Central memory CD8-positive, alpha-beta T cell (primary cell): ENCODE data around the gene ERCC2.
A peak's percentile ranks its signal among the peaks of the same experiment; 100 is the strongest.
"Not testable (repeated sequence)": the region's sequence is repeated elsewhere in the genome, so short reads cannot be mapped to it uniquely, and the experiment has no call there.

Experiments
- ATAC-seq: fragments of 150-1000 bp; cut with Tn5 transposase; replicated peaks from 2 replicates; pipeline ENCODE4 v1.10.0; 2022; ENCODE audit warnings: mild to moderate bottlenecking, moderate FRiP score, moderate number of reproducible peaks; ENCODE audit not compliant: poor library complexity, severe bottlenecking; ENCODE audit errors: extremely low read depth
- DNase-seq, 2 donors: peaks; one replicate each; pipeline ENCODE4 v3.0.0; 2021; ENCODE audit warnings: low spot score in 2 of 2
- H3K27ac Mint-ChIP-seq: one replicate; pipeline ENCODE4 v1.8.0; 2022; ENCODE audit warnings: low read depth, mild to moderate bottlenecking, moderate library complexity, mixed read lengths
- H3K27me3 Mint-ChIP-seq: one replicate; pipeline ENCODE4 v1.8.0; 2022; ENCODE audit warnings: mixed read lengths
- H3K36me3 Mint-ChIP-seq: one replicate; pipeline ENCODE4 v1.8.0; 2022; ENCODE audit warnings: mild to moderate bottlenecking, moderate library complexity, mixed read lengths; ENCODE audit not compliant: insufficient read depth
- H3K4me1 Mint-ChIP-seq: one replicate; pipeline ENCODE4 v1.8.0; 2022; ENCODE audit warnings: mixed read lengths
- H3K4me3 Mint-ChIP-seq: one replicate; pipeline ENCODE4 v1.8.0; 2022; ENCODE audit warnings: mild to moderate bottlenecking, moderate library complexity, mixed read lengths
- H3K9me3 Mint-ChIP-seq: one replicate; pipeline ENCODE4 v1.8.0; 2022; ENCODE audit warnings: mixed read lengths

ERCC2 gene

DNA sequence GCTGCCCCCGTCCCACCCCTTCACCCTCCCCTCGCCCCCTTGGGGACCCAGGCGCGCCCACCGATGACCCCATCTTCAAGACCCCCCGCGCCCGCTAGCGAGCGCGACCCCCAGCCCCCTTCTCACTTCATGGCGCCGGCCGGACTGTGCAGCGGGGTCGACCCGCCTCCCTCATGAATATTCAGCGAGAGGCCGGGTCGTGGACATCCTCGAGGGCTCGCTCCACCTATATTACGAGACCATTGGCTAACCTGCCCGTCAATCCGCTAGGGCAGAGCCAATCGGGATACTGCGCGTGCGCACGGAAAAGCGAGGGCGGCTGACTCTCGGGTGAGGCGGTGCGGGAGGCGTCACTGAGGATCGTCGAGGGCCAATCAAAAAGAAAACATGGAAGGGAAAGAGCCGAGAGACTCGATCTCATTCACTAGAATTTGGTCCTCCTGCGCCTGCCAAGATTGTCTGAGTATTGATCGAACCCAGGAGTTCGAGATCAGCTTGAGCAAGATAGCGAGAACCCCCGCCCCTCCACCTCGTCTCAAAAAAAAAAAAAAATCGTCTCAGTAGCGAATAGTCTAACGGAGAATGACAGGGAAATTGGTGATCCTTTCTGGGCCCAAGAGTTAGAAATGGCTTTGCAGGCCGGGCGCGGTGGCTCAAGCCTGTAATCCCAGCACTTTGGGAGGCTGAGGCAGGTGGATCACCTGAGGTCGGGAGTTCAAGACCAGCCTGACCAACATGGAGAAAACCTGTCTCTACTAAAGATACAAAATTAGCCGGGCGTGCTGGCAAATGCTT is at the start of gene ERCC2:
Gene ERCC2 (minus strand): TSS at position 164 of the 795 bp plus-strand sequence. CDS start 33 bp downstream, at position 131.
- H3K4me3 Mint-ChIP-seq = peak within 1 kb of the TSS; percentile 77
- H3K27ac Mint-ChIP-seq = peak within 1 kb of the TSS; percentile 72
- DNase-seq (peak; percentile 100), ATAC-seq (peak; percentile 100)
- no peaks in the 10 kb centered on the region for H3K27me3 Mint-ChIP-seq
- H3K36me3 Mint-ChIP-seq = peaks cover 16% of the 10 kb centered on the region
- H3K4me1 Mint-ChIP-seq = no peaks in the 10 kb centered on the region
- H3K9me3 Mint-ChIP-seq = no peaks in the 10 kb centered on the region

DNA sequence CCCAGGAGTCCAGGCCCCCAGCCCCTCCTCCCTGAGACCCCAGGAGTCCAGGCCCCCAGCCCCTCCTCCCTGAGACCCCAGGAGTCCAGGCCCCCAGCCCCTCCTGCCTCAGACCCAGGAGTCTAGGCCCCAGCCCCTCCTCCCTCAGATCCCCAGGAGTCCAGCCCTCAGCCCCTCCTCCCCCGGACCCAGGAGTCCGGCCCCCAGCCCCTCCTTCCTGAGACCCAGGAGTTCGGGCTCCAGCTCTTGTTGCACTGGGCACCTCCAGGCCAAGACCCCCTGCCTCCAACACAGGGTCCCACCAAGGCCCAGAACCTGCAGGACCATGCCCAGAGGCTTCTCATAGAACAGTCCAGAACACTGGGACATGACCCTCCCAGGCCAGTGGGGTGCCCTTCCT is 49.5 kb upstream of the ERCC2 start:
- no peaks in the 10 kb centered on the region for H3K27me3 Mint-ChIP-seq
- no peak overlapping the region for H3K27ac Mint-ChIP-seq
- DNase-seq (no peak), ATAC-seq (no peak)
- H3K4me3 Mint-ChIP-seq = no peak overlapping the region
- H3K36me3 Mint-ChIP-seq = peaks cover 29% of the 10 kb centered on the region
- no peaks in the 10 kb centered on the region for H3K9me3 Mint-ChIP-seq
- peaks cover 37% of the 10 kb centered on the region for H3K4me1 Mint-ChIP-seq

DNA sequence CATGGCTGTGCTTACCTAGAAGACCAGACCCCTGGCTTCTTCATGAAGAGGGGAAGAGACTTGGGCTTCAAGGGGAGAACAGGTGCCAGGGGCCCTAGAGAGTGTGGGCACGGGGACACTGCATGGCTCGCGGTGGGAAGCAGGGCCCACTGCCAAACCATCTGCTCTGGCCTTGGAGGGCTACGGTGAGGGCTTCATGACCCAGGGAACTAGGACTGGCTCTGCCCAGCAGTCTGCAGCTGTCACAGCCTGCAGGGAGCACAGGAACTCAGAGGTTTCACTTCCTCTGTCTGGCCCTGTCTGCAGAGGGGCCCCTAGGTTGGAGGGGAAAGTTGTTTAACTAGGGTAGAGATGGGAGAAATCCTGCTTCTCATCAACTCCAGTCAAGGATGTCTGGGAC is 49.0 kb upstream of the ERCC2 start:
- Mint-ChIP-seq H3K4me3 (no peak overlapping the region), H3K4me1 (peaks cover 34% of the 10 kb centered on the region), H3K36me3 (peaks cover 32% of the 10 kb centered on the region), H3K27ac (peak overlapping the region; percentile 1), H3K9me3 (no peaks in the 10 kb centered on the region), H3K27me3 (no peaks in the 10 kb centered on the region)
- no peak for ATAC-seq
- no peak for DNase-seq

DNA sequence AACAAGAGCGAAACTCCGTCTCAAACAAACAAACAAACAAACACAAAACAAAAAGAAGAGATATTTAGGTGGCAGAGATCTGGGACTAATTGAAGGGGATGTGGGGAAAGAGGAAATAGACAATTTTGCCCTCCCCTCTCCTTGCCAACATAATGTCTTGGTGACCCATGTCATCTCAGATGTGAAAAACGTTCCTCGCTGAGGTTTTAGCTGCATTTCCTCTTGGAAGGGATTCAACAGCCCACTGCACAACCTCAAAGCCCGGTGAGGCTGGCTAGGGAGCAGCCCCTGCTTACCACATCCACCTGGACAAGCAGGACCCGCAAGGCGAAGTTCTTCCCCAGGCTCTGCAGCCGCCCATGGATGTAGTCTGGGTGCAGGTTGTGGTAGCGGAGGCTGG is 48.4 kb upstream of the ERCC2 start:
- DNase-seq (no peak), ATAC-seq (no peak)
- Mint-ChIP-seq H3K36me3 (peaks cover 36% of the 10 kb centered on the region), H3K4me3 (no peak overlapping the region), H3K27ac (peak overlapping the region; percentile 1), H3K27me3 (no peaks in the 10 kb centered on the region), H3K9me3 (no peaks in the 10 kb centered on the region), H3K4me1 (peaks cover 28% of the 10 kb centered on the region)

DNA sequence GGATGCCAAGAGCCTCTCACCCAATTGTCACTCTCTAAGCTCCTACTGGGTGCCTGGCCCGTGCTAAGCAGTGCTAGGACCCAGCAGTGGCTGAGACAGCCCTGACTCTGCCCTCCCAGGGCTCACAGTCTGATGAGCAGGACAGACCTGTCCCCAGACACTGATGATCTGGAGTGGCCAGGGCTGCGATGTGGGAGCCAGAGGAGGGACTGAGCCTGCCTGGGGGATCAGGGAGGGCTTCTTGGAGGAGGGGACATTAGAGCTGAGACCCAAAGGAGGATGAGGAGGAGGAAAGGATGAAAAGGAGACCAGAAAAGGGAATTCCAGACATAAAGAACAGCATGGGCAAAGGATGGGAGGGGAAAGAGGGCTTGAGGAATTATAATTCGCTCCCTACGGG is 46.8 kb upstream of the ERCC2 start:
- DNase-seq (no peak), ATAC-seq (no peak)
- H3K4me1 Mint-ChIP-seq = peaks cover 13% of the 10 kb centered on the region
- H3K27me3 Mint-ChIP-seq = no peaks in the 10 kb centered on the region
- H3K27ac Mint-ChIP-seq = no peak overlapping the region
- H3K36me3 Mint-ChIP-seq = peaks cover 39% of the 10 kb centered on the region
- no peak overlapping the region for H3K4me3 Mint-ChIP-seq
- no peaks in the 10 kb centered on the region for H3K9me3 Mint-ChIP-seq

DNA sequence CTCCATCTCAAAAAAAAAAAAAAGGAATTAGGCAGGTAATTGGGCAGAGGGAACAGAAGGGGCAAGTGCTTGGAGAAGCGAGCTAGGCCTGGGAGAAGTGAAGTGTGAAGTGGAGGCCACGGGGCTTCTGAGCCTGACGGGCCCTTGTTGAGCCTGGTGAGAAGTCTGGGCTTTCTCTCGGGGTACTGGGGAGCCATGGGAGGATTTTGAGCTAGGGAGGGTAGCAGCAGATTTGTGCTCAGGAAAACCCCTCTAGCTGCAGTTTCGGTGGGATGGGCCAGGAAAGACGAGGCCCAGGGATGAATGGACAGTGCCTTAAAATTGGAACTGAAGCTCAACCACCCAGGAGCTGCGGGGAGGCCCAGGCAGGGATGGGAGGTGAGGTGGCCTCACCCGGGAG is 44.1 kb upstream of the ERCC2 start:
- H3K36me3 Mint-ChIP-seq = peaks cover 37% of the 10 kb centered on the region
- DNase-seq (no peak), ATAC-seq (no peak)
- no peak overlapping the region for H3K27ac Mint-ChIP-seq
- no peak overlapping the region for H3K4me3 Mint-ChIP-seq
- H3K27me3 Mint-ChIP-seq = no peaks in the 10 kb centered on the region
- H3K4me1 Mint-ChIP-seq = no peaks in the 10 kb centered on the region
- no peaks in the 10 kb centered on the region for H3K9me3 Mint-ChIP-seq

DNA sequence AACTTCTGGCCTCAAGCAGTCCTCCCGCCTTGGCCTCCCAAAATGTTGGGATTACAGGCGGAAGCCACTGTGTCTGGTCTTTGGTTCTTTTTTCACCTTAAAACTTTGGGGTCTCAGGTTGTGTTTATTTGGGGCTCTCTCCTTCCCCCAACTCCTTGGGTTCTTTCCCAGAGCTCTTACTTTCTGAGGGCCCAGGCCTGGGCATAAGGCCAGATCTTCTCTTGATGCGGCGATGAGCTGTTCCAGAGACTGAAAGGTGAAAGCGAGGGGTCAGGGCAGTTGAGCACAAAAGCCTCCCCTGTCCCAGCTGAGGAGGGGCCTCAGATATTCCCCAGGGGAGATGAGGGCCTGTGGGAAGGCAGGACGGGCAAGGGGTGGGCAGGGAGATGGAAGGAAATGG is 43.1 kb upstream of the ERCC2 start:
- no peaks in the 10 kb centered on the region for H3K27me3 Mint-ChIP-seq
- no peak for DNase-seq
- no peaks in the 10 kb centered on the region for H3K4me1 Mint-ChIP-seq
- H3K9me3 Mint-ChIP-seq = no peaks in the 10 kb centered on the region
- H3K36me3 Mint-ChIP-seq = peaks cover 30% of the 10 kb centered on the region
- ATAC-seq = no peak
- H3K4me3 Mint-ChIP-seq = no peak overlapping the region
- H3K27ac Mint-ChIP-seq = no peak overlapping the region

DNA sequence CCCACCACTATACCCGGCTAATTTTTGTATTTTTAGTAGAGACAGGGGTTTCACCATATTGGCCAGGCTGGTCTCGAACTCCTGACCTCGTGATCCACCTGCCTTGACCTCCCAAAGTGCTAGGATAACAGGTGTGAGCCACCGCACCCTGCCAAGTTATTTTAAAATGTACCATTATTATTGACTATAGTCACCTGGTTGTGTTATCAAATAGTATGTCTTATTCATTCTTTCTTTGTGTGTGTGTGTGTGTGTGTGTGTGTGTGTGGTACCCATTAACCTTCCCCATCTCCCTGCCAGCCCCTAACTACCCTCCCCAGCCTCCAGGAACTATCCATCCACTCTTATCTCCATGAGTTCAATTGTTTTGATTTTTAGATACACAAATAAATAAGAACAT is 40.0 kb upstream of the ERCC2 start:
- H3K4me3 Mint-ChIP-seq, H3K27me3 Mint-ChIP-seq, ATAC-seq, DNase-seq, H3K9me3 Mint-ChIP-seq, H3K27ac Mint-ChIP-seq: not testable (repeated sequence)
- Mint-ChIP-seq H3K36me3 (peaks cover 26% of the 10 kb centered on the region), H3K4me1 (peaks cover 23% of the 10 kb centered on the region)

DNA sequence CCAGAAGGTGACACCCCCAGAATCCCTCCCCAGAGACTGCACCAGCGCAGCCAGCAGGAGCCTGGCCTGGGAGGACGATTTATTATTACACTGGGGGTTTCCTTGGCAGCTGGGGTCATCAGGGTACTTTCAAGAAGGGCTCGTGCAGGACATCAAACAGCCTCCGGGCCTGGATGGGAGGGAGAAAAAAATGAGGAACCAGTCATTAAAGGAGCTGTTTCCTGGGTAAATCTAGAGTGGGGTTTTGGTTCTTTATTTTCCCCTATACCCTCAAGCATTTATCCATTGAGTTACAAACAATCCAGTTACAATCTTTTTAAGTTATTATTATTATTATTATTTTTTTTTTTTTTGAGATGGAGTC is 39.2 kb upstream of the ERCC2 start:
- no peaks in the 10 kb centered on the region for H3K9me3 Mint-ChIP-seq
- H3K4me1 Mint-ChIP-seq = peaks cover 31% of the 10 kb centered on the region
- ATAC-seq (no peak), DNase-seq (no peak)
- H3K27ac Mint-ChIP-seq = no peak overlapping the region
- no peak overlapping the region for H3K4me3 Mint-ChIP-seq
- H3K27me3 Mint-ChIP-seq = peaks cover 4% of the 10 kb centered on the region
- peaks cover 23% of the 10 kb centered on the region for H3K36me3 Mint-ChIP-seq

DNA sequence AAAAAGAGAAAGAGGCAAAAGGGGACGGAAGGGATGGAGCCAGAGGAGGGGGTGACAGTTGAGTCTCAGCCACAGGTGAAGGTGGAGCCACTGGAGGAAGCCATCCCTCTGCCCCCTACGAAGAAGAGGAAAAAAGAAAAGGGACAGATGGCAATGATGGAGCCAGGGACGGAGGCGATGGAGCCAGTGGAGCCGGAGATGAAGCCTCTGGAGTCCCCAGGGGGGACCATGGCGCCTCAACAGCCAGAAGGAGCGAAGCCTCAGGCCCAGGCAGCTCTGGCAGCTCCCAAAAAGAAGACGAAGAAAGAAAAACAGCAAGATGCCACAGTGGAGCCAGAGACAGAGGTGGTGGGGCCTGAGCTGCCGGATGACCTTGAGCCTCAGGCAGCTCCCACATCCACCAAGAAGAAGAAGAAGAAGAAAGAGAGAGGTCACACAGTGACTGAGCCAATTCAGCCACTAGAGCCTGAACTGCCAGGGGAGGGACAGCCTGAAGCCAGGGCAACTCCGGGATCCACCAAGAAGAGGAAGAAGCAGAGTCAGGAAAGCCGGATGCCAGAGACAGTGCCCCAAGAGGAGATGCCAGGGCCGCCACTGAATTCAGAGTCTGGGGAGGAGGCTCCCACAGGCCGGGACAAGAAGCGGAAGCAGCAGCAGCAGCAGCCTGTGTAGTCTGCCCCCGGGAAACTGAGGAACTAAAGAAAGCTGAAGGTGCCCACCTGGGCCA is 38.6 kb upstream of the ERCC2 start:
- Mint-ChIP-seq H3K36me3 (peaks cover 20% of the 10 kb centered on the region), H3K27me3 (peaks cover 10% of the 10 kb centered on the region), H3K27ac (peak overlapping the region; percentile 69), H3K4me1 (peaks cover 36% of the 10 kb centered on the region), H3K4me3 (no peak overlapping the region), H3K9me3 (no peaks in the 10 kb centered on the region)
- DNase-seq = no peak
- ATAC-seq = no peak

DNA sequence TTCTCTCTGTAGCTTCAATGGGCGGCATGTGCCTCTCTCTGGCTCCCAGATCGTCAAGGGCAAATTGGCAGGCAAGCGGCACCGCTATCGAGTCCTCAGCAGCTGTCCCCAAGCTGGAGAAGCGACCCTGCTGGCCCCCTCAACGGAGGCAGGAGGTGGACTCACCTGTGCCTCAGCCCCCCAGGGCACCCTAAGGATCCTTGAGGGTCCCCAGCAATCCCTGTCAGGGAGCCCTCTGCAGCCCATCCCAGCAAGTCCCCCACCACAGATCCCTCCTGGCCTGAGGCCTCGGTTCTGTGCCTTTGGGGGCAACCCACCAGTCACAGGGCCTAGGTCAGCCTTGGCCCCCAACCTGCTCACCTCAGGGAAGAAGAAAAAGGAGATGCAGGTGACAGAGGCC is 37.7 kb upstream of the ERCC2 start:
- H3K27ac Mint-ChIP-seq = peak overlapping the region; percentile 69

DNA sequence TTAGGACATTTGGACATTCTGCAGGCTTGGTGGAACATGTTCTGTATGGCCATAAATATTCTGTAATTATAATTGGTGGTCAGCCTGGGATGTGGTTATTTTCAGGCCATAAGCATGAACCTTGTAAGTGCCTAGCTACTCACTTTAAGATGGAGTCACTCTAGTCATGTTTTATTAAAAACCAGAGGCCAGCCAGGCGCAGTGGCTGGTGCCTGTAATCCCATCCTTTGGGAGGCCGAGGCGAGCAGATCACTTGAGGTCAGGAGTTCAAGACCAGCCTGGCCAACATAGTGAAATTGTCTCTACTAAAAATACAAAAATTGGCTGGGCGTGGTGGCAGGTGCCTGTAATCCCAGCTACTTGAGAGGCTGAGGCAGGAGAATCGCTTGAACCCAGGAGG is 37.2 kb upstream of the ERCC2 start:
- not testable (repeated sequence) for DNase-seq, ATAC-seq, H3K4me3 Mint-ChIP-seq, H3K9me3 Mint-ChIP-seq, H3K27ac Mint-ChIP-seq
- peaks cover 24% of the 10 kb centered on the region for H3K27me3 Mint-ChIP-seq
- H3K36me3 Mint-ChIP-seq = peaks cover 17% of the 10 kb centered on the region
- H3K4me1 Mint-ChIP-seq = peaks cover 42% of the 10 kb centered on the region

More for the DNA sequence above, 37.7 kb upstream of the ERCC2 start:
- Mint-ChIP-seq H3K4me3 (no peak overlapping the region), H3K36me3 (peaks cover 17% of the 10 kb centered on the region), H3K27me3 (peaks cover 19% of the 10 kb centered on the region), H3K4me1 (peaks cover 42% of the 10 kb centered on the region), H3K9me3 (no peaks in the 10 kb centered on the region)
- ATAC-seq (no peak), DNase-seq (no peak)

DNA sequence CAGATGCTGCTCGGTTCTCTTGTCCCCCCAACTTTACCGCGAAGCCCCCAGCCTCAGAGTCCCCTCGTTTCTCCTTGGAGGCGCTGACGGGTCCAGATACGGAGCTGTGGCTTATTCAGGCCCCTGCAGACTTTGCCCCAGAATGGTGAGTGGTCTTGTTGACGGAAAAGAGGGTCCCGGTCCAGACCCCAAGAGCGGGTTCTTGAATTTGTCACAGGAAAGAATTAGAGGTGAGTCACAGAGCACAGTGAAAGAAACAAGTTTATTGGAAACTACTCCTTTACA is 36.7 kb upstream of the ERCC2 start:
- no peak for ATAC-seq
- H3K27ac Mint-ChIP-seq = peak overlapping the region; percentile 96
- peaks cover 42% of the 10 kb centered on the region for H3K4me1 Mint-ChIP-seq

More for the DNA sequence above, 36.7 kb upstream of the ERCC2 start:
- H3K4me3 Mint-ChIP-seq = peak overlapping the region; percentile 95
- peaks cover 15% of the 10 kb centered on the region for H3K36me3 Mint-ChIP-seq
- peaks cover 25% of the 10 kb centered on the region for H3K27me3 Mint-ChIP-seq
- no peak for DNase-seq
- no peaks in the 10 kb centered on the region for H3K9me3 Mint-ChIP-seq
